Peyer's patch (tissue), 4 donors: ENCODE measurements around the gene CACNA2D3.

ENCODE experiments used
- POLR2A ChIP-seq, 2 donors: fragments of 450-650 bp; IDR thresholded peaks; one replicate each; pipeline ENCODE4 v1.5.1; 2017; ENCODE audit warnings: antibody characterized with exemption in 2 of 2, mild to moderate bottlenecking in 2 of 2, moderate library complexity in 2 of 2
- TF ChIP-seq, protein P1 (sequence below), 6 experiments: fragments of 450-650 bp in 4 of 6; fragments of 200-600 bp in 2 of 6; sonication (generic) in 1 of 6; IDR thresholded peaks; one replicate each; pipeline ENCODE4 v1.5.1; 2017 to 2019; ENCODE audit warnings: antibody characterized with exemption in 6 of 6, mild to moderate bottlenecking in 3 of 6, moderate library complexity in 1 of 6

DNA sequence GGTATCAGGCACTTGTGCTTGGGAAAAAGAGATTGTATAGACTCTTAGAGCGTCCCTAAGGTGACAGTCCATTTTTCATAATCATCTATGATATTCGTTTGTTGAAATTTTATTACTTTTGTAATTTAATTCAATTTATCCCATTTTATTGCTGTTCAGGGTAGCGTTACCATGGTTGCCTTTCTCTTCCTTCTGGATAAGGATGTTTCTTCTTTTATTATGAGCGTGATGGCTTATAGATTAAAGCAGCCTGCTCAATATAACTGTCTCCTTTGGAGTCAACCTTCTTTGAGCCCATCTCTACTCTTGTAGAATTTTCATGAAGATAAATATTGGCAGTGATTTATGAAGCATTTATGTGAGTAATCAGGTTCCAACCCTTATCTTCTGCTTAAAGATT, 623.5 kb downstream of the CACNA2D3 start:
- TF ChIP-seq, protein P1, sequence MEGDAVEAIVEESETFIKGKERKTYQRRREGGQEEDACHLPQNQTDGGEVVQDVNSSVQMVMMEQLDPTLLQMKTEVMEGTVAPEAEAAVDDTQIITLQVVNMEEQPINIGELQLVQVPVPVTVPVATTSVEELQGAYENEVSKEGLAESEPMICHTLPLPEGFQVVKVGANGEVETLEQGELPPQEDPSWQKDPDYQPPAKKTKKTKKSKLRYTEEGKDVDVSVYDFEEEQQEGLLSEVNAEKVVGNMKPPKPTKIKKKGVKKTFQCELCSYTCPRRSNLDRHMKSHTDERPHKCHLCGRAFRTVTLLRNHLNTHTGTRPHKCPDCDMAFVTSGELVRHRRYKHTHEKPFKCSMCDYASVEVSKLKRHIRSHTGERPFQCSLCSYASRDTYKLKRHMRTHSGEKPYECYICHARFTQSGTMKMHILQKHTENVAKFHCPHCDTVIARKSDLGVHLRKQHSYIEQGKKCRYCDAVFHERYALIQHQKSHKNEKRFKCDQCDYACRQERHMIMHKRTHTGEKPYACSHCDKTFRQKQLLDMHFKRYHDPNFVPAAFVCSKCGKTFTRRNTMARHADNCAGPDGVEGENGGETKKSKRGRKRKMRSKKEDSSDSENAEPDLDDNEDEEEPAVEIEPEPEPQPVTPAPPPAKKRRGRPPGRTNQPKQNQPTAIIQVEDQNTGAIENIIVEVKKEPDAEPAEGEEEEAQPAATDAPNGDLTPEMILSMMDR (IDR thresholded peaks at IDR 0.05) = no peak
- no peak for TF ChIP-seq POLR2A (IDR thresholded peaks at IDR 0.05)
